H1 (cell line): ENCODE measurements around the gene SYNDIG1. TPM values are rescaled to one million over a fixed set of nuclear protein-coding genes. Genes with fewer than 3 reads are reported as not detected.

Experiments used
- CTCF ChIA-PET: fragments of 300-600 bp; sonication (Branson Sonifier 250); formaldehyde crosslinking; loops from one replicate; lab custom pipeline; 2021; ENCODE audit not compliant: partially characterized antibody; lab: Charles Lee
- POLR2A ChIA-PET: fragments of 300-600 bp; sonication (Branson Sonifier 250); formaldehyde crosslinking; loops from one replicate; lab custom pipeline; 2021; ENCODE audit warnings: inconsistent platforms; ENCODE audit not compliant: partially characterized antibody; lab: Charles Lee
- DNase-seq, 2 experiments: peaks; one replicate each; pipeline versions ENCODE4 v3.0.0 to v3.0.0-alpha.2; 2010 to 2022; ENCODE audit warnings: low spot score in 2 of 2, low read depth in 1 of 2, mixed read lengths in 1 of 2
- FAIRE-seq: peaks from 2 replicates; lab custom pipeline; 2011; peaks lifted over from hg19 to GRCh38; lab: Jason Lieb, UNC
- H2AFZ ChIP-seq: 2 replicates; pipeline ENCODE4 v1.8.1; 2012; ENCODE audit warnings: low read length, inconsistent platforms
- H2AK5ac ChIP-seq: 2 replicates; pipeline ENCODE4 v1.6.1; 2013; ENCODE audit warnings: low read depth, low read length
- H2BK120ac ChIP-seq: replicated peaks from 2 replicates; pipeline ENCODE3; 2013; ENCODE audit warnings: low read depth, low read length, inconsistent platforms
- H2BK12ac ChIP-seq: 2 replicates; pipeline ENCODE4 v1.6.1; 2013; ENCODE audit warnings: low read depth, low read length
- H2BK15ac ChIP-seq: 2 replicates; pipeline ENCODE4 v1.6.1; 2013; ENCODE audit warnings: low read length
- H2BK20ac ChIP-seq: 2 replicates; pipeline ENCODE4 v1.6.1; 2013; ENCODE audit warnings: low read length
- H2BK5ac ChIP-seq: 2 replicates; pipeline ENCODE4 v1.6.1; 2013; ENCODE audit warnings: low read depth, low read length
- H3K14ac ChIP-seq: 2 replicates; pipeline ENCODE4 v1.6.1; 2013; ENCODE audit warnings: inconsistent platforms; ENCODE audit not compliant: insufficient read length
- H3K18ac ChIP-seq: 2 replicates; pipeline ENCODE4 v1.6.1; 2013; ENCODE audit warnings: low read length; ENCODE audit errors: extremely low read depth
- H3K23ac ChIP-seq: 2 replicates; pipeline ENCODE4 v1.6.1; 2013; ENCODE audit warnings: inconsistent platforms; ENCODE audit not compliant: insufficient read length
- H3K23me2 ChIP-seq: 2 replicates; pipeline ENCODE4 v1.6.1; 2013; ENCODE audit warnings: low read depth, low read length
- H3K27ac ChIP-seq: 2 replicates; pipeline ENCODE4 v1.6.1; 2011; ENCODE audit warnings: low read depth, low read length, inconsistent platforms
- H3K27me3 ChIP-seq, 4 experiments: replicated peaks in 1 of 4; 1 replicate in 1 of 4; 2 replicates in 3 of 4; pipeline versions ENCODE4 v1.6.1 to v1.8.1; 2011 to 2013; ENCODE audit warnings: low read length in 3 of 4, mild to moderate bottlenecking in 3 of 4, inconsistent platforms in 2 of 4, mixed read lengths in 2 of 4, moderate library complexity in 1 of 4; ENCODE audit not compliant: control insufficient read depth in 3 of 4, insufficient read depth in 3 of 4; ENCODE audit errors: extremely low read depth in 1 of 4
- H3K36me3 ChIP-seq, 4 experiments: 2 replicates each; pipeline versions ENCODE4 v1.6.1 to v1.8.1; 2011 to 2013; ENCODE audit warnings: mild to moderate bottlenecking in 4 of 4, low read length in 3 of 4, moderate library complexity in 2 of 4, control low read depth in 1 of 4, inconsistent platforms in 1 of 4; ENCODE audit not compliant: insufficient read depth in 4 of 4, control insufficient read depth in 2 of 4
- H3K4ac ChIP-seq: replicated peaks from 2 replicates; pipeline ENCODE3; 2013; ENCODE audit warnings: low read length, low read depth, mixed read lengths, inconsistent platforms; ENCODE audit not compliant: insufficient read length
- H3K4me1 ChIP-seq, 4 experiments: replicated peaks in 1 of 4; 1 replicate in 1 of 4; 2 replicates in 3 of 4; pipeline versions ENCODE4 v1.6.1 to v1.8.1; 2011 to 2013; ENCODE audit warnings: low read length in 3 of 4, inconsistent platforms in 2 of 4, mixed read lengths in 1 of 4; ENCODE audit not compliant: insufficient read depth in 4 of 4, control insufficient read depth in 3 of 4
- H3K4me2 ChIP-seq, 2 experiments: 2 replicates each; pipeline versions ENCODE4 v1.6.1 to v1.8.1; 2011 to 2013; ENCODE audit warnings: low read depth in 2 of 2, low read length in 2 of 2, control low read depth in 1 of 2, inconsistent platforms in 1 of 2, mild to moderate bottlenecking in 1 of 2; ENCODE audit not compliant: insufficient read depth in 1 of 2
- H3K4me3 ChIP-seq, 4 experiments: fragments of 200-600, 300-600 bp in 1 of 4; sonication (generic), shearing (Covaris generic), sonication (Bioruptor Twin) in 1 of 4; 2 replicates each; pipeline versions ENCODE4 v1.5.1 to v1.8.1; 2011 to 2016; ENCODE audit warnings: low read length in 4 of 4, low read depth in 3 of 4, control low read depth in 2 of 4, inconsistent platforms in 2 of 4, mild to moderate bottlenecking in 2 of 4, mixed read lengths in 1 of 4, moderate library complexity in 1 of 4; ENCODE audit not compliant: insufficient read depth in 2 of 4; ENCODE audit errors: extremely low read depth in 1 of 4
- H3K56ac ChIP-seq: replicated peaks from 2 replicates; pipeline ENCODE3; 2013; ENCODE audit warnings: low read depth, mild to moderate bottlenecking, mixed read lengths, low read length, inconsistent platforms; ENCODE audit not compliant: insufficient read length
- H3K79me1 ChIP-seq: 2 replicates; pipeline ENCODE4 v1.6.1; 2013; ENCODE audit warnings: low read depth, low read length, control low read depth
- H3K79me2 ChIP-seq, 2 experiments: 2 replicates each; pipeline versions ENCODE4 v1.6.1 to v1.8.1; 2012 to 2013; ENCODE audit warnings: low read length in 2 of 2, mild to moderate bottlenecking in 2 of 2, inconsistent platforms in 1 of 2; ENCODE audit not compliant: insufficient read depth in 2 of 2, control insufficient read depth in 1 of 2
- H3K9ac ChIP-seq, 4 experiments: replicated peaks in 1 of 4; 1 replicate in 1 of 4; 2 replicates in 3 of 4; pipeline versions ENCODE4 v1.6.1 to v1.8.1; 2011 to 2013; ENCODE audit warnings: low read depth in 3 of 4, low read length in 3 of 4, control low read depth in 2 of 4, mild to moderate bottlenecking in 2 of 4, moderate library complexity in 2 of 4, inconsistent platforms in 1 of 4; ENCODE audit errors: extremely low read depth in 1 of 4
- H3K9me3 ChIP-seq, 2 experiments: 2 replicates each; pipeline versions ENCODE4 v1.6.1 to v1.8.1; 2012 to 2013; ENCODE audit warnings: mild to moderate bottlenecking in 2 of 2, moderate library complexity in 2 of 2, control low read depth in 1 of 2, inconsistent platforms in 1 of 2, low read depth in 1 of 2, low read length in 1 of 2, mixed read lengths in 1 of 2; ENCODE audit not compliant: insufficient read depth in 2 of 2
- H4K20me1 ChIP-seq, 2 experiments: replicated peaks in 1 of 2; 2 replicates each; pipeline versions ENCODE3 to v1.8.1; 2011 to 2013; ENCODE audit warnings: inconsistent platforms in 2 of 2, low read length in 2 of 2, mild to moderate bottlenecking in 1 of 2; ENCODE audit not compliant: insufficient read depth in 2 of 2, control insufficient read depth in 1 of 2
- H4K5ac ChIP-seq: 2 replicates; pipeline ENCODE4 v1.6.1; 2013; ENCODE audit warnings: low read length, low read depth, mixed read lengths, inconsistent platforms; ENCODE audit not compliant: insufficient read length
- H4K8ac ChIP-seq: 2 replicates; pipeline ENCODE4 v1.8.0; 2013; ENCODE audit warnings: mild to moderate bottlenecking, moderate library complexity, low read length, inconsistent platforms; ENCODE audit not compliant: insufficient read depth; ENCODE audit errors: extremely low read depth
- H4K91ac ChIP-seq: replicated peaks from 2 replicates; pipeline ENCODE3; 2013; ENCODE audit warnings: low read length, mixed read lengths, inconsistent platforms; ENCODE audit not compliant: insufficient read length
- ASH2L ChIP-seq: fragments of 200-600, 300-600 bp; sonication (generic); IDR thresholded peaks from one replicate; pipeline ENCODE4 v1.7.1; 2017; ENCODE audit warnings: low read length
- E2F6 ChIP-seq: IDR thresholded peaks from 2 replicates; pipeline ENCODE4 v1.6.1; 2012; ENCODE audit warnings: inconsistent platforms
- HDAC6 ChIP-seq: IDR thresholded peaks from one replicate; pipeline ENCODE4 v1.7.1; 2012; ENCODE audit warnings: low read depth, mild to moderate bottlenecking, inconsistent platforms, low read length, moderate library complexity
- JUN ChIP-seq: IDR thresholded peaks from 2 replicates; pipeline ENCODE4 v1.6.1; 2011; ENCODE audit warnings: low read depth, mild to moderate bottlenecking, improper control_type of control experiment, low read length
- KDM1A ChIP-seq: fragments of 200-600, 300-600 bp; sonication (generic); IDR thresholded peaks from 2 replicates; pipeline ENCODE4 v1.7.1; 2016; ENCODE audit warnings: mild to moderate bottlenecking, low read length, borderline replicate concordance
- MAX ChIP-seq: IDR thresholded peaks from 2 replicates; pipeline ENCODE4 v1.6.1; 2012; ENCODE audit warnings: inconsistent platforms
- POU5F1 ChIP-seq: IDR thresholded peaks from 2 replicates; pipeline ENCODE4 v1.6.1; 2011; ENCODE audit warnings: low read depth, mild to moderate bottlenecking, low read length, moderate library complexity
- SIRT6 ChIP-seq: IDR thresholded peaks from one replicate; pipeline ENCODE4 v1.7.1; 2012; ENCODE audit warnings: low read length, inconsistent platforms
- SP1 ChIP-seq: IDR thresholded peaks from 2 replicates; pipeline ENCODE4 v1.6.1; 2011; ENCODE audit warnings: low read depth, low read length
- SRF ChIP-seq: IDR thresholded peaks from 2 replicates; pipeline ENCODE4 v1.6.1; 2011; ENCODE audit warnings: mild to moderate bottlenecking, low read depth, low read length, moderate library complexity
- TAF7 ChIP-seq: optimal IDR thresholded peaks from 2 replicates; pipeline ENCODE3; 2011; ENCODE audit warnings: low read depth, mild to moderate bottlenecking, inconsistent platforms, low read length, moderate library complexity, borderline replicate concordance
- TCF12 ChIP-seq: IDR thresholded peaks from 2 replicates; pipeline ENCODE4 v1.6.1; 2011; ENCODE audit warnings: low read depth, mild to moderate bottlenecking, low read length
- YY1 ChIP-seq: IDR thresholded peaks from 2 replicates; pipeline ENCODE4 v1.6.1; 2011; ENCODE audit warnings: low read depth, mild to moderate bottlenecking, low read length
- WGBS, 2 experiments: shearing (Covaris generic) in 1 of 2; methylation state at CpG; one replicate each; pipeline versions ENCODE4 v1.1.6 to v1.1.7; 2013 to 2015; ENCODE audit warnings: low lambda C conversion rate in 2 of 2, mixed read lengths in 2 of 2, inconsistent platforms in 1 of 2, low coverage in 1 of 2, missing lambda C conversion rate in 1 of 2; ENCODE audit not compliant: insufficient replicate concordance in 2 of 2, insufficient coverage in 1 of 2, insufficient read length in 1 of 2; ENCODE audit errors: extremely low coverage in 1 of 2, missing lambda C conversion rate in 1 of 2; 5-methylcytosine and 5-hydroxymethylcytosine counted together
- polyA plus RNA-seq, 7 experiments: library from polyadenylated mRNA; depleted of rRNA in 3 of 7; stranded (reverse) in 5 of 7; unstranded in 2 of 7; fragments of >200 nt in 5 of 7; fragments of 200-250 nt in 2 of 7; gene quantifications; 1 replicate in 5 of 7; 2 replicates in 1 of 7; 4 replicates in 1 of 7; pipeline versions ENCODE4 v1.2.1 to v1.2.3, GENCODE V29; 2011 to 2013; ENCODE audit warnings: missing spikeins in 2 of 7, mixed read lengths in 2 of 7
- total RNA-seq: library from RNA; stranded (reverse); fragmentation: NEBNext Ultra II Directional; extraction: Animal tissue kit (Norgen Biotek cat#: 25700); gene quantifications from 2 replicates; pipeline ENCODE4 v1.2.1, GENCODE V29; 2021
- TF ChIP-seq, protein P1 (sequence below): IDR thresholded peaks from 2 replicates; pipeline ENCODE4 v1.6.1; 2011; ENCODE audit warnings: low read depth, mild to moderate bottlenecking, low read length; ENCODE audit not compliant: insufficient read depth

The SYNDIG1 gene
- total and polyA plus RNA-seq, 2 of the 8 experiments (the other 6 are each of a cell fraction or from before 2014, with no cell fraction given) = 6.5 to 7.8 TPM

GRCh38 chr20:24670341-24670872 lies 201.0 kb downstream of the SYNDIG1 start:
- Histone ChIP-seq H3K79me2 (no peaks in the 10 kb centered on the region), H4K20me1 (peaks cover 0 to 1% of the 10 kb centered on the region in 2 experiments), H2BK20ac (no peak overlapping the region), H2BK5ac (no peak overlapping the region), H3K4me3 (no peak overlapping the region), H4K5ac (no peak overlapping the region), H3K23me2 (no peaks in the 10 kb centered on the region), H2AK5ac (no peak overlapping the region), H4K91ac (no peak overlapping the region), H2BK120ac (no peak overlapping the region), H3K14ac (no peak overlapping the region), H3K4ac (no peak overlapping the region), H2BK12ac (no peak overlapping the region), H2AFZ (no peak overlapping the region), H3K9me3 (no peaks in the 10 kb centered on the region), H4K8ac (no peak overlapping the region), H3K18ac (no peak overlapping the region), H3K27me3 (no peaks in the 10 kb centered on the region), H3K56ac (no peak overlapping the region), H3K36me3 (no peaks in the 10 kb centered on the region), H2BK15ac (no peak overlapping the region), H3K23ac (no peak overlapping the region), H3K79me1 (no peaks in the 10 kb centered on the region), H3K27ac (no peak overlapping the region), H3K9ac (no peak overlapping the region), H3K4me2 (no peak overlapping the region), H3K4me1 (no peaks in the 10 kb centered on the region)
- WGBS, 2 experiments = 92% methylated on average over 10 of the region's 10 CpGs; no CpG with 5 or more reads in 1 of the 2 experiments
- no peak for DNase-seq
- POLR2A ChIA-PET = no interaction called here
- FAIRE-seq = no peak
- CTCF ChIA-PET = interaction anchor here (1.0 to 1.2 kb wide), 2 partner anchors 14 to 306 kb away, joined by 3 read pairs; no protein-coding TSS in a partner anchor
- TF ChIP-seq, protein P1, sequence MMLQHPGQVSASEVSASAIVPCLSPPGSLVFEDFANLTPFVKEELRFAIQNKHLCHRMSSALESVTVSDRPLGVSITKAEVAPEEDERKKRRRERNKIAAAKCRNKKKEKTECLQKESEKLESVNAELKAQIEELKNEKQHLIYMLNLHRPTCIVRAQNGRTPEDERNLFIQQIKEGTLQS = no peak
- no peak for TF ChIP-seq JUN
- TF ChIP-seq MAX = no peak
- TF ChIP-seq SRF = no peak
- no peak for TF ChIP-seq HDAC6
- TF ChIP-seq ASH2L = no peak
- TF ChIP-seq E2F6 = no peak
- no peak for TF ChIP-seq KDM1A
- no peak for TF ChIP-seq POU5F1
- no peak for TF ChIP-seq TAF7
- no peak for TF ChIP-seq SP1
- TF ChIP-seq TCF12 = no peak
- no peak for TF ChIP-seq SIRT6
- no peak for TF ChIP-seq YY1
